KOPT-K1 (cell line): Measurements from ENCODE around the gene ARHGAP26.

Experiments used
- H3K27ac ChIP-seq: fragments of 200-600 bp; sonication (generic); 2 replicates; pipeline ENCODE4 v1.5.1; 2016; ENCODE audit warnings: antibody characterized with exemption, mild to moderate bottlenecking, low read depth, low read length; ENCODE audit not compliant: poor library complexity, severe bottlenecking
- H3K36me3 ChIP-seq: fragments of 200-600 bp; sonication (generic); 2 replicates; pipeline ENCODE4 v1.5.1; 2017; ENCODE audit warnings: antibody characterized with exemption, mild to moderate bottlenecking, low read length, moderate library complexity; ENCODE audit not compliant: insufficient read depth
- H3K9me3 ChIP-seq: fragments of 200-600 bp; sonication (generic); 2 replicates; pipeline ENCODE4 v1.5.1; 2017; ENCODE audit warnings: antibody characterized with exemption, low read length, mild to moderate bottlenecking; ENCODE audit not compliant: insufficient read depth, poor library complexity, severe bottlenecking

ARHGAP26 gene

GRCh38 chr5:143166090-143166489 is 395.9 kb downstream of the ARHGAP26 start:
- no peak overlapping the region for H3K27ac ChIP-seq
- H3K9me3 ChIP-seq, result no peaks in the 10 kb centered on the region
- no peaks in the 10 kb centered on the region for H3K36me3 ChIP-seq

GRCh38 chr5:143166661-143167420 is 396.7 kb downstream of the ARHGAP26 start:
- H3K27ac ChIP-seq, result no peak overlapping the region

GRCh38 chr5:143168171-143168741 is 398.1 kb downstream of the ARHGAP26 start:
- H3K9me3 ChIP-seq, result no peaks in the 10 kb centered on the region
- H3K27ac ChIP-seq, result no peak overlapping the region
- no peaks in the 10 kb centered on the region for H3K36me3 ChIP-seq

More at GRCh38 chr5:143166661-143167420, 396.7 kb downstream of the ARHGAP26 start:
- Histone ChIP-seq H3K36me3 (no peaks in the 10 kb centered on the region), H3K9me3 (no peaks in the 10 kb centered on the region)

- H3K36me3 ChIP-seq, result no peaks in the 10 kb centered on the region
- H3K9me3 ChIP-seq, result no peaks in the 10 kb centered on the region
- no peak overlapping the region for H3K27ac ChIP-seq
These were observed 399.0 kb downstream of the ARHGAP26 start for GRCh38 chr5:143168921-143169810.

GRCh38 chr5:143170104-143170503 is 399.9 kb downstream of the ARHGAP26 start:
- H3K36me3 ChIP-seq, result no peaks in the 10 kb centered on the region

GRCh38 chr5:143170977-143171376 is 400.8 kb downstream of the ARHGAP26 start:
- H3K27ac ChIP-seq, result no peak overlapping the region
- H3K9me3 ChIP-seq, result no peaks in the 10 kb centered on the region
- H3K36me3 ChIP-seq, result no peaks in the 10 kb centered on the region

More at GRCh38 chr5:143170104-143170503, 399.9 kb downstream of the ARHGAP26 start:
- Histone ChIP-seq H3K27ac (no peak overlapping the region), H3K9me3 (no peaks in the 10 kb centered on the region)

- no peaks in the 10 kb centered on the region for H3K9me3 ChIP-seq
- H3K27ac ChIP-seq, result no peak overlapping the region
- H3K36me3 ChIP-seq, result no peaks in the 10 kb centered on the region
These were observed 402.6 kb downstream of the ARHGAP26 start for GRCh38 chr5:143172739-143173138.

GRCh38 chr5:143173139-143173889 is 403.1 kb downstream of the ARHGAP26 start:
- H3K36me3 ChIP-seq, result no peaks in the 10 kb centered on the region
- no peak overlapping the region for H3K27ac ChIP-seq
- no peaks in the 10 kb centered on the region for H3K9me3 ChIP-seq

GRCh38 chr5:143174714-143175398 is 404.7 kb downstream of the ARHGAP26 start:
- no peaks in the 10 kb centered on the region for H3K9me3 ChIP-seq

GRCh38 chr5:143176048-143176447 is 405.9 kb downstream of the ARHGAP26 start:
- Histone ChIP-seq H3K27ac (no peak overlapping the region), H3K36me3 (no peaks in the 10 kb centered on the region), H3K9me3 (no peaks in the 10 kb centered on the region)

More at GRCh38 chr5:143174714-143175398, 404.7 kb downstream of the ARHGAP26 start:
- H3K27ac ChIP-seq, result no peak overlapping the region
- H3K36me3 ChIP-seq, result no peaks in the 10 kb centered on the region

GRCh38 chr5:143177263-143177983 is 407.2 kb downstream of the ARHGAP26 start:
- Histone ChIP-seq H3K36me3 (no peaks in the 10 kb centered on the region), H3K27ac (no peak overlapping the region), H3K9me3 (no peaks in the 10 kb centered on the region)

GRCh38 chr5:143179126-143179740 is 409.1 kb downstream of the ARHGAP26 start:
- no peak overlapping the region for H3K27ac ChIP-seq
- no peaks in the 10 kb centered on the region for H3K36me3 ChIP-seq
- no peaks in the 10 kb centered on the region for H3K9me3 ChIP-seq

- no peaks in the 10 kb centered on the region for H3K9me3 ChIP-seq
- H3K27ac ChIP-seq, result no peak overlapping the region
- H3K36me3 ChIP-seq, result no peaks in the 10 kb centered on the region
These were observed 410.6 kb downstream of the ARHGAP26 start for GRCh38 chr5:143180751-143181150.
